GM12878 (cell line): ENCODE data around the gene RADX. TPM values are rescaled to one million over a fixed set of nuclear protein-coding genes. Genes with fewer than 3 reads are reported as not detected.

ENCODE experiments used
- ATAC-seq: fragments of 200-7000 bp; cut with Tn5 transposase; 3 replicates; pipeline ENCODE4 v1.9.1; 2020; ENCODE audit warnings: mild to moderate bottlenecking, moderate library complexity
- BruUV-seq: library from RNA; stranded (reverse); fragments of 400-500 nt; replicated peaks from 2 replicates; lab custom pipeline; 2021; lab: Mats Ljungman, UMichigan
- CTCF ChIA-PET: fragments of 300-600 bp; sonication (Branson Sonifier 250); formaldehyde crosslinking; extraction: SDS; loops from one replicate; lab custom pipeline; 2021; ENCODE audit warnings: inconsistent platforms; lab: Yijun Ruan, JAX
- POLR2A ChIA-PET: fragments of 350-600 bp; formaldehyde crosslinking; extraction: SDS; loops from one replicate; lab custom pipeline; 2021; ENCODE audit warnings: inconsistent platforms; lab: Charles Lee
- RAD21 ChIA-PET: fragments of 300-600 bp; sonication (Branson Sonifier 250); formaldehyde crosslinking; loops from one replicate; lab custom pipeline; 2023; ENCODE audit warnings: antibody characterized with exemption; ENCODE audit not compliant: unreplicated experiment; lab: Charles Lee
- SMC1A ChIA-PET: fragments of 300-600 bp; sonication (Branson Sonifier 250); formaldehyde crosslinking; loops from one replicate; lab custom pipeline; 2023; ENCODE audit not compliant: unreplicated experiment, uncharacterized antibody; lab: Charles Lee
- DNase-seq: peaks from one replicate; pipeline ENCODE4 v3.0.0-alpha.2; 2011; ENCODE audit warnings: low read depth, low spot score
- FAIRE-seq: peaks from 3 replicates; lab custom pipeline; 2011; peaks lifted over from hg19 to GRCh38; lab: Jason Lieb, UNC
- H2AFZ ChIP-seq: 2 replicates; pipeline ENCODE4 v1.6.0; 2011; ENCODE audit warnings: low read depth, low read length, control low read depth; ENCODE audit not compliant: control insufficient read depth
- H3K27ac ChIP-seq: 2 replicates; pipeline ENCODE4 v1.5.1; 2011; ENCODE audit warnings: control low read depth; ENCODE audit not compliant: control insufficient read depth, insufficient read depth
- H3K27me3 ChIP-seq, 2 experiments: replicated peaks in 1 of 2; 2 replicates each; pipeline versions ENCODE4 v1.6.0 to v1.6.1; 2011; ENCODE audit warnings: low read length in 1 of 2; ENCODE audit not compliant: control insufficient read depth in 2 of 2, insufficient read depth in 2 of 2
- H3K36me3 ChIP-seq, 2 experiments: 2 replicates each; pipeline ENCODE4 v1.5.1; 2011; ENCODE audit warnings: low read length in 1 of 2; ENCODE audit not compliant: control insufficient read depth in 2 of 2, insufficient read depth in 2 of 2
- H3K4me1 ChIP-seq: 2 replicates; pipeline ENCODE4 v1.6.1; 2011; ENCODE audit warnings: mild to moderate bottlenecking, low read length, moderate library complexity, mixed read lengths; ENCODE audit not compliant: control insufficient read depth, insufficient read depth
- H3K4me2 ChIP-seq: 2 replicates; pipeline ENCODE4 v1.6.0; 2011; ENCODE audit warnings: control low read depth; ENCODE audit not compliant: control insufficient read depth, insufficient read depth
- H3K4me3 ChIP-seq: fragments of 200-600 bp; sonication (generic); 2 replicates; pipeline ENCODE4 v1.5.1; 2016
- H3K79me2 ChIP-seq: 2 replicates; pipeline ENCODE4 v1.6.0; 2011; ENCODE audit warnings: low read length; ENCODE audit not compliant: control insufficient read depth, insufficient read depth
- H3K9ac ChIP-seq: 2 replicates; pipeline ENCODE4 v1.8.0; 2011; ENCODE audit warnings: low read length, control low read depth, mixed read lengths; ENCODE audit not compliant: control insufficient read depth, insufficient read depth
- H3K9me3 ChIP-seq: replicated peaks from 3 replicates; pipeline ENCODE4 v1.5.1; 2011; ENCODE audit warnings: mild to moderate bottlenecking, low read length; ENCODE audit not compliant: control insufficient read depth, insufficient read depth
- H4K20me1 ChIP-seq: 2 replicates; pipeline ENCODE4 v1.6.0; 2011; ENCODE audit not compliant: control insufficient read depth, insufficient read depth
- BHLHE40 ChIP-seq, 2 experiments: fragments of 450-650 bp in 1 of 2; IDR thresholded peaks; 2 replicates each; pipeline ENCODE4 v1.6.1; 2011 to 2017; ENCODE audit warnings: low read depth in 2 of 2, borderline replicate concordance in 1 of 2, improper control_type of control experiment in 1 of 2, low read length in 1 of 2, mild to moderate bottlenecking in 1 of 2
- BRCA1 ChIP-seq: IDR thresholded peaks from 2 replicates; pipeline ENCODE4 v1.6.1; 2011; ENCODE audit warnings: low read depth, low read length, improper control_type of control experiment
- CBX5 ChIP-seq: sonication (generic); IDR thresholded peaks from 2 replicates; pipeline ENCODE4 v1.6.1; 2016; ENCODE audit warnings: low read depth, moderate library complexity, mild to moderate bottlenecking, inconsistent platforms
- DPF2 ChIP-seq: fragments of 450-650 bp; IDR thresholded peaks from 2 replicates; pipeline ENCODE4 v1.6.1; 2017; ENCODE audit warnings: mild to moderate bottlenecking
- EZH2 ChIP-seq: IDR thresholded peaks from 2 replicates; pipeline ENCODE4 v1.6.1; 2012; ENCODE audit warnings: low read depth, mild to moderate bottlenecking, control low read depth, inconsistent platforms, low read length, borderline replicate concordance; ENCODE audit not compliant: control insufficient read depth
- FOS ChIP-seq: IDR thresholded peaks from 3 replicates; pipeline ENCODE4 v1.6.1; 2011; ENCODE audit warnings: borderline replicate concordance; ENCODE audit not compliant: insufficient read length; ENCODE audit errors: extremely low read depth
- FOXK2 ChIP-seq: fragments of 450-650 bp; IDR thresholded peaks from 2 replicates; pipeline ENCODE4 v1.6.1; 2017; ENCODE audit warnings: mild to moderate bottlenecking, moderate library complexity
- MEF2A ChIP-seq: IDR thresholded peaks from 2 replicates; pipeline ENCODE4 v1.6.1; 2011; ENCODE audit warnings: low read depth, mild to moderate bottlenecking, low read length, moderate library complexity; ENCODE audit not compliant: insufficient read depth
- MYB ChIP-seq: fragments of 150-350 bp; IDR thresholded peaks from 2 replicates; pipeline ENCODE4 v1.6.1; 2014; ENCODE audit warnings: mild to moderate bottlenecking, low read depth, low read length, borderline replicate concordance
- NFYA ChIP-seq: IDR thresholded peaks from 2 replicates; pipeline ENCODE4 v1.6.1; 2011; ENCODE audit warnings: low read depth, mild to moderate bottlenecking, low read length, improper control_type of control experiment, borderline replicate concordance
- NFYB ChIP-seq: IDR thresholded peaks from 2 replicates; pipeline ENCODE4 v1.6.1; 2011; ENCODE audit warnings: low read depth, mild to moderate bottlenecking, low read length, improper control_type of control experiment, moderate library complexity; ENCODE audit not compliant: insufficient read depth
- NR2C2 ChIP-seq: IDR thresholded peaks from 2 replicates; pipeline ENCODE4 v1.6.1; 2011; ENCODE audit warnings: borderline replicate concordance, low read depth; ENCODE audit not compliant: control insufficient read depth, insufficient read length
- PAX8 ChIP-seq: fragments of 450-650 bp; IDR thresholded peaks from 2 replicates; pipeline ENCODE4 v1.6.1; 2017; ENCODE audit warnings: mild to moderate bottlenecking, moderate library complexity
- PKNOX1 ChIP-seq: fragments of 450-650 bp; IDR thresholded peaks from 2 replicates; pipeline ENCODE4 v1.6.1; 2016; ENCODE audit warnings: mild to moderate bottlenecking
- SMAD1 ChIP-seq: fragments of 450-650 bp; IDR thresholded peaks from 2 replicates; pipeline ENCODE4 v1.6.1; 2018; ENCODE audit warnings: mild to moderate bottlenecking, low read depth; ENCODE audit not compliant: partially characterized antibody
- SMAD5 ChIP-seq: IDR thresholded peaks from 2 replicates; pipeline ENCODE4 v1.6.1; 2016; ENCODE audit warnings: antibody characterized with exemption, low read depth
- SMARCA5 ChIP-seq: fragments of 450-650 bp; IDR thresholded peaks from 2 replicates; pipeline ENCODE4 v1.6.1; 2017; ENCODE audit warnings: mild to moderate bottlenecking
- SMC3 ChIP-seq: IDR thresholded peaks from 2 replicates; pipeline ENCODE4 v1.6.1; 2011; ENCODE audit warnings: low read length, improper control_type of control experiment, borderline replicate concordance
- SREBF1 ChIP-seq: IDR thresholded peaks from 2 replicates; pipeline ENCODE4 v1.6.1; 2012; ENCODE audit warnings: mild to moderate bottlenecking, low read length
- TCF12 ChIP-seq: IDR thresholded peaks from 2 replicates; pipeline ENCODE4 v1.6.1; 2011; ENCODE audit warnings: low read depth, mild to moderate bottlenecking, low read length
- WGBS: methylation state at CpG from one replicate; pipeline ENCODE4 v1.1.6; 2016; ENCODE audit warnings: low lambda C conversion rate; ENCODE audit not compliant: insufficient replicate concordance, insufficient coverage; ENCODE audit errors: missing lambda C conversion rate; 5-methylcytosine and 5-hydroxymethylcytosine counted together
- in situ Hi-C: fragments of 300-500 bp; cut with MboI; formaldehyde crosslinking; loops from 9 replicates; pipeline ENCODE4 v1.14.3; 2018; ENCODE audit warnings: mixed read lengths
- intact Hi-C: fragments of 100-400 bp; cut with micrococcal nuclease; formaldehyde crosslinking; loops from one replicate; pipeline ENCODE4 v1.14.2; 2022; ENCODE audit not compliant: unreplicated experiment
- polyA plus RNA-seq, 11 experiments: library from polyadenylated mRNA; depleted of rRNA in 4 of 11; unstranded in 6 of 11; stranded (reverse) in 5 of 11; fragments of >200 nt; fragmentation: Nextera tagmentation in 4 of 11; fragmentation: Illumina TruSeq in 1 of 11; extraction: Ambion mirVana in 4 of 11; extraction: Trizol in 1 of 11; gene quantifications; 1 replicate in 1 of 11; 2 replicates in 10 of 11; pipeline versions ENCODE4 v1.2.1 to v1.2.3, GENCODE V29; 2011 to 2016; ENCODE audit warnings: inconsistent platforms in 2 of 11, missing spikeins in 2 of 11, low read depth in 1 of 11
- total RNA-seq, 4 experiments: library from RNA; depleted of rRNA in 3 of 4; stranded (reverse); fragments of >200 nt in 3 of 4; fragmentation: Illumina TruSeq in 1 of 4; extraction: Trizol in 1 of 4; gene quantifications; 2 replicates each; pipeline versions ENCODE4 v1.2.1 to v1.2.3, GENCODE V29; 2013 to 2021

Gene RADX
- total and polyA plus RNA-seq, 10 of the 15 experiments (the other 5 are each of a cell fraction or from before 2014, with no cell fraction given): 4.3 to 24.2 (median 12.4) TPM

GRCh38 chrX:106621836-106622235 lies 10.1 kb downstream of the RADX start:
- no peaks in the 10 kb centered on the region for H3K9me3 ChIP-seq
- CTCF ChIA-PET: interaction anchor here (0.9 to 3.5 kb wide), 5 partner anchors 10 to 207 kb away, joined by 3 to 53 read pairs (median 4); partner anchors contain the start of gene RADX
- POLR2A ChIA-PET: interaction anchor here (1.5 kb wide), 1 partner anchor 10 kb away, joined by 4 read pairs; the partner anchor contains the start of gene RADX
- intact Hi-C loops: no loop called here
- H2AFZ ChIP-seq: no peak overlapping the region
- no peak overlapping the region for H3K9ac ChIP-seq
- no peak for DNase-seq
- H3K36me3 ChIP-seq: no peaks in the 10 kb centered on the region
- ATAC-seq: no peak
- no peaks in the 10 kb centered on the region for H3K4me1 ChIP-seq
- FAIRE-seq: no peak
- 70% methylated on average over 2 of the region's 2 CpGs for WGBS
- no peaks in the 10 kb centered on the region for H3K79me2 ChIP-seq
- H4K20me1 ChIP-seq: no peaks in the 10 kb centered on the region
- no peak overlapping the region for H3K4me2 ChIP-seq
- TF ChIP-seq SMC3: no peak
- TF ChIP-seq CBX5: no peak
- TF ChIP-seq TCF12: no peak
- TF ChIP-seq PAX8: no peak
- TF ChIP-seq NFYA: no peak
- no peak for TF ChIP-seq NR2C2
- no peak for TF ChIP-seq FOXK2
- TF ChIP-seq NFYB: no peak
- TF ChIP-seq SREBF1: no peak
- TF ChIP-seq MYB: no peak
- TF ChIP-seq BHLHE40 (IDR thresholded peaks at IDR 0.05; ENCODE audit: borderline replicate concordance in 1 of 2, low read depth in 2 of 2, low read length in 1 of 2): no peak
- TF ChIP-seq SMAD1: no peak
- no peak for TF ChIP-seq EZH2
- TF ChIP-seq SMAD5: no peak
- no peak for TF ChIP-seq PKNOX1
- TF ChIP-seq DPF2: no peak
- no peak for TF ChIP-seq FOS
- no peak for TF ChIP-seq MEF2A
- no peak for TF ChIP-seq SMARCA5
- no peak for TF ChIP-seq BRCA1
- SMC1A ChIA-PET: interaction anchor here (0.8 to 2.8 kb wide), 6 partner anchors 9 to 207 kb away, joined by 4 to 15 read pairs (median 4); partner anchors contain the start of gene RADX
- H3K27me3 ChIP-seq: no peaks in the 10 kb centered on the region
- BruUV-seq: no TSS peak
- in situ Hi-C loops: no loop called here
- H3K27ac ChIP-seq: no peak overlapping the region
- RAD21 ChIA-PET: interaction anchor here (2.2 to 3.3 kb wide), 3 partner anchors 9 to 141 kb away, joined by 6 to 17 read pairs (median 16); partner anchors contain the start of gene RADX
- H3K4me3 ChIP-seq: no peak overlapping the region
